Cardiac fibroblast (primary cell): ENCODE measurements around the gene ARF6.
A peak's percentile ranks its signal among the peaks of the same experiment; 100 is the strongest.

Source experiments
- DNase-seq, 2 donors: peaks; one replicate each; pipeline versions ENCODE4 v3.0.0 to v3.0.0-alpha.2; 2010; ENCODE audit warnings: low read depth in 2 of 2
- H3K4me3 ChIP-seq, 2 donors: replicated peaks in 1 of 2; 1 replicate in 1 of 2; 2 replicates in 1 of 2; pipeline ENCODE4 v1.5.1; 2011; ENCODE audit warnings: low read depth in 2 of 2, low read length in 2 of 2, mild to moderate bottlenecking in 2 of 2, moderate library complexity in 1 of 2
- CTCF ChIP-seq: IDR thresholded peaks from one replicate; pipeline ENCODE4 v1.5.1; 2011; ENCODE audit warnings: low read depth, mild to moderate bottlenecking, low read length, inconsistent platforms

The ARF6 gene

GRCh38 chr14:49857427-49858003 lies 35.4 kb upstream of the ARF6 start:
- DNase-seq = no peak
- no peak overlapping the region for H3K4me3 ChIP-seq
- no peak for TF ChIP-seq CTCF

GRCh38 chr14:49858383-49858782 lies 34.5 kb upstream of the ARF6 start:
- no peak for DNase-seq
- TF ChIP-seq CTCF = no peak
- no peak overlapping the region for H3K4me3 ChIP-seq

- peak overlapping the region; percentile 58 to 67 for H3K4me3 ChIP-seq
- TF ChIP-seq CTCF = no peak
- DNase-seq = no peak
Observed at GRCh38 chr14:49860988-49861698, 31.7 kb upstream of the ARF6 start.

GRCh38 chr14:49861699-49862088 lies 31.2 kb upstream of the ARF6 start:
- no peak for TF ChIP-seq CTCF
- H3K4me3 ChIP-seq = peak overlapping the region; percentile 58 to 67
- DNase-seq = peak; percentile 90 to 92

GRCh38 chr14:49862089-49862673 lies 30.7 kb upstream of the ARF6 start:
- peak overlapping the region; percentile 58 to 67 for H3K4me3 ChIP-seq
- peak; percentile 100 for TF ChIP-seq CTCF
- peak; percentile 94 to 96 for DNase-seq

- DNase-seq = peak in 1 of 2 donors; percentile 22
- no peak for TF ChIP-seq CTCF
Observed at GRCh38 chr14:49863487-49864281, 29.2 kb upstream of the ARF6 start.

More at GRCh38 chr14:49863487-49864281, 29.2 kb upstream of the ARF6 start:
- H3K4me3 ChIP-seq = peak overlapping the region; percentile 62 to 81
